Fibroblast of villous mesenchyme (primary cell): ENCODE data around the gene NOCT. TPM values are rescaled to one million over a fixed set of nuclear protein-coding genes. Genes with fewer than 3 reads are reported as not detected.

ENCODE experiments used
- DNase-seq: peaks from one replicate; pipeline ENCODE4 v3.0.0-alpha.2; 2010; ENCODE audit warnings: low read depth
- H3K4me3 ChIP-seq: 2 replicates; pipeline ENCODE4 v1.5.1; 2011; ENCODE audit warnings: low read depth, mild to moderate bottlenecking, low read length
- total RNA-seq: library from RNA; depleted of rRNA; stranded (reverse); fragments of >200 nt; gene quantifications from 2 replicates; pipeline ENCODE4 v1.2.3, GENCODE V29; 2012
- TF ChIP-seq, protein P1 (sequence below): IDR thresholded peaks from 2 replicates; pipeline ENCODE4 v1.5.1; 2012; ENCODE audit warnings: low read depth, mild to moderate bottlenecking, low read length; ENCODE audit not compliant: insufficient read depth

NOCT gene
- total RNA-seq, 1 donor = 61.7 TPM

DNA sequence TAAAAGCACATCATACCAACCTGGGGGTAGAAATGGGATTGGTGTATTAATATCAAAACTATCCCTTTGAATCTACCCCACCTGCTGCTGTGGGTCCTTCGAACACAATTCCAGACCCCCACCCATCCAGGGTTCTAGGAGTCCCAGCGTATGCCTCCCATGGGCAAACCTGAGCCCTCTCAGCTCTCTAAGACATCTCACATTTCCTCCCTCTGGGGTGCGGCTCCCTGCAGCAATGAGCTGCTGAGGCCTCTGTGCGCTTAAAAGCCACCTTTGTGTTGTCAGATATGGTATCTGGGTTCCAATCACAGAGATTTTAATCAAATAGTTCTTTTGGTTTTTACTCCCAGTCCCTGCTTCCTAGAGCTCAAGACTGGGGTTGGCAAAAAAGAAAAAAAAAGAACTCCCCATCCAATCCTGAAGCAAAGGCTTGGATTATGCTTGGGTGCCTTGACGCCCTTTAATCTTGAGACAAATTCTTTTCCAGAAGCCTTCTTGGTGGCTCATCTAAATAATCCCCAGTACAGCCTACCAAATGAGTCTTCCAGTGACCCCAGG, 37.5 kb upstream of the NOCT start:
- no peak for DNase-seq
- no peak overlapping the region for H3K4me3 ChIP-seq
- TF ChIP-seq, protein P1, sequence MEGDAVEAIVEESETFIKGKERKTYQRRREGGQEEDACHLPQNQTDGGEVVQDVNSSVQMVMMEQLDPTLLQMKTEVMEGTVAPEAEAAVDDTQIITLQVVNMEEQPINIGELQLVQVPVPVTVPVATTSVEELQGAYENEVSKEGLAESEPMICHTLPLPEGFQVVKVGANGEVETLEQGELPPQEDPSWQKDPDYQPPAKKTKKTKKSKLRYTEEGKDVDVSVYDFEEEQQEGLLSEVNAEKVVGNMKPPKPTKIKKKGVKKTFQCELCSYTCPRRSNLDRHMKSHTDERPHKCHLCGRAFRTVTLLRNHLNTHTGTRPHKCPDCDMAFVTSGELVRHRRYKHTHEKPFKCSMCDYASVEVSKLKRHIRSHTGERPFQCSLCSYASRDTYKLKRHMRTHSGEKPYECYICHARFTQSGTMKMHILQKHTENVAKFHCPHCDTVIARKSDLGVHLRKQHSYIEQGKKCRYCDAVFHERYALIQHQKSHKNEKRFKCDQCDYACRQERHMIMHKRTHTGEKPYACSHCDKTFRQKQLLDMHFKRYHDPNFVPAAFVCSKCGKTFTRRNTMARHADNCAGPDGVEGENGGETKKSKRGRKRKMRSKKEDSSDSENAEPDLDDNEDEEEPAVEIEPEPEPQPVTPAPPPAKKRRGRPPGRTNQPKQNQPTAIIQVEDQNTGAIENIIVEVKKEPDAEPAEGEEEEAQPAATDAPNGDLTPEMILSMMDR = no peak

DNA sequence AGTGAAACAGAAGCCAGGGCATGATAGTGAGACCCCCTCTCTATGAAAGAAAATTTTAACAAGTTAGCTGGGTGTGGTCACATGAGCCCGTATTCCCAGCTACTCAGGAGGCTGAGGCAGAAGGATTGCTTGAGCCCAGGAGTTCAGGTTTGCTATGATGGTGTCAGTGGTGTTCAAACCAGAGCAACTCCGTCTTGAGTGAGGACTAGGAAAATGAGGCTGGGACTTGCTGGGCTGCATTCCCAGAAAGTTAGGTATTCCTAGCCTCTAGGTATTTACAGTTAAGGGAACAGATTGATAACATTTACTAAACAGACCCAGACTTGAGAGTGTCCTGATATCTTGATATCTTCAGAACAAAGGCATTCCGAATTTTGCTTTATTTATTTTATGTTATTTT, 37.0 kb upstream of the NOCT start:
- TF ChIP-seq, protein P1 = no peak

DNA sequence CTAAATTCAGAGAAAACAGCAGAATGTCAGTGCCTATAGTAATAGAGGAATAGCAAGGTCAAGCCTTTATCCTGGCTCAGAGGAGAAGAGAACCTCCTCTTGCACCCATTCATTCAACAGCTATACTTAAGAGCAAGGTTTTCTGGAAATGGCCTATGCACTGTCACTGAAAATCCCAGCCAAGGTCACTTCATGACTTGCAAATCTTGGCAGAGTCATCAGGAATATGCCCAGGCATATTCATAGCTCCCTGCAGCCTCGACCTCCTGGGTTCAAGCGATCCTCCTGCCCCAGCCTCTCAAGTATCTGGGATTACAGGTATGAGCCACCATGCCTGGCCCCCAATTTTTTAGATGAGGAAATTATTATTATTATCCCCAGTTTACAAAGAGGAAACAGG, 35.8 kb upstream of the NOCT start:
- TF ChIP-seq, protein P1 = no peak
- DNase-seq = no peak

More for the DNA sequence above, 37.0 kb upstream of the NOCT start:
- no peak overlapping the region for H3K4me3 ChIP-seq
- DNase-seq = no peak

DNA sequence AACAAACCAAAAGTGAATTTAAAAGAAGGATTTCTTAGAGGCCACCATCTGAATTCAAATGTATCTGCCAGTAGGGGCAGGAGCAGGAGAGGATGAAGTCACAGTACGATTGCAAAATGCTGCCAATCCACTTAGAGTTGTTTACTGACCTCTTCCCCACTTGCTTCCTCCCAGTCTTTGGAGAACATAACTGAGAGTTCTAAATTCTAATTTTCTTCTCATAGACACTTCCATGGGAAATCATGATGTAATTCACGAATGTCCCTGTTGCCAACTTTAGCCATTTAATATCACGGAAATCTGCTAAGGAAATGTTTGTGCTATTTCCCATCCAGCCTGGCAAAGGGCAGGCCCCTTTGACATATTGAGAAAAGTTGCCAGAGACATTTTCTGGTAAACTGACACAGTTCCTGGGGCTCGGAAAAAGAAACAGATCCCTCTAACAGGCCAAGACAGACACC, 33.6 kb upstream of the NOCT start:
- H3K4me3 ChIP-seq = no peak overlapping the region
- TF ChIP-seq, protein P1 = peak; percentile 27
- DNase-seq = peak; percentile 80

More for the DNA sequence above, 35.8 kb upstream of the NOCT start:
- H3K4me3 ChIP-seq = no peak overlapping the region

DNA sequence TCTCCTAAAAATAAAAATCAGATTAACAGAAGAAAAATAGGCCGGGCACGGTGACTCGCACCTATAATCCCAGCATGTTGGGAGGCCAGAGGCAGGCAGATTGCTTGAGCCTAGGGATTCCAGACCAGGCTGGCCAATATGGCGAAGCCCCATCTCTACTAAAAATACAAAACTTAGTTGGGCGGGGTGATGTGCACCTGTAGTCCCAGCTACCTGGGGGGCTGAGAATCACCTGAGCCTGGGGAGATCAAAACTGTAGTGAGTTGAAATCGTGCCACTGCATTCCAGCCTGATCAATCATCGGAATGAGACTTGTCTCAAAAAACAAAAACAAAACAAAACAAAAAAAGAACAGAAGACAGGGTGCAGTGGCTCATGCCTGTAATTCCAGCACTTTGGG, 32.8 kb upstream of the NOCT start:
- DNase-seq = no peak
- TF ChIP-seq, protein P1 = no peak
- H3K4me3 ChIP-seq = no peak overlapping the region

DNA sequence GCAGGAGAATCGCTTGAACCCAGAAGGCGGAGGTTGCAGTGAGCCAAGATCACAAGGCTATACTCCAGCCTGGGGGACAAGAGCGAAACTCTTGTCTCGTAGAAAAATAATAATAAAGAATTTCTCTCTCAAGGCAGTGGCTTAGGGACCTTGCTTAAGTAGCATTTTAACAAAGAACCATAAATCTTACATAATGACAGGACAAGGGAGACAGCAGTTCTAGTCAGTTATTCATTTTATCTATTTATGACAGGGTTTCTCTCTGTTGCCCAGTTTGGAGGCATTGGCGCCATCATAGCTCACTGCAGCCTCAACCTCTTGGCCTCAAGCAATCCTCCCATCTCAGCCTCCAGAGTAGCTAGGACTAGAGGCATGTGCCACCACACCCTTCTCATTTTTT, 31.9 kb upstream of the NOCT start:
- TF ChIP-seq, protein P1 = no peak
- no peak for DNase-seq
- no peak overlapping the region for H3K4me3 ChIP-seq

DNA sequence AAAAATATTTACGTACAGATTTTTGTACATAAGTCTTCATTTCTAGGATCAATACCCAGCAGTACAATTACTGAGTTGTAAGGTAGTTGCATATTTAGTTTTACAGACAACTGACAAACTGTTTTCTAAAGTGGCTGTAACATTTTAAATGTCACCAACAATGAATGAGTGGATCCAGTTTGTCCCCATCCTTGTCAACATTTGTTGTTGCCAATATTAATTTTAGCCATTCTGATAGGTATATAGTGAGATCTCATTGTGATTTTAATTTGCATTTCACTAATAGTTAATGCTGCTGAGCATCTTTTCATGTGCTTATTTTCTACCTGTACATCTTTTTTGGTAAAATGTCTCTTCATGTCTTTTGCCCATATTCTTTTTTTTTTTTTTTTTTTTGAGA, 30.9 kb upstream of the NOCT start:
- no peak for DNase-seq
- TF ChIP-seq, protein P1 = no peak
- H3K4me3 ChIP-seq = no peak overlapping the region
